ENCODE results near the gene ZNF672. TPM values are rescaled to one million over a fixed set of nuclear protein-coding genes. Genes with fewer than 3 reads are reported as not detected.

Gene ZNF672
- total and polyA plus RNA-seq, 2 of the 13 experiments (the other 11 are each of a cell fraction or from before 2014, with no cell fraction given) = 17.2 to 22.9 TPM

DNA sequence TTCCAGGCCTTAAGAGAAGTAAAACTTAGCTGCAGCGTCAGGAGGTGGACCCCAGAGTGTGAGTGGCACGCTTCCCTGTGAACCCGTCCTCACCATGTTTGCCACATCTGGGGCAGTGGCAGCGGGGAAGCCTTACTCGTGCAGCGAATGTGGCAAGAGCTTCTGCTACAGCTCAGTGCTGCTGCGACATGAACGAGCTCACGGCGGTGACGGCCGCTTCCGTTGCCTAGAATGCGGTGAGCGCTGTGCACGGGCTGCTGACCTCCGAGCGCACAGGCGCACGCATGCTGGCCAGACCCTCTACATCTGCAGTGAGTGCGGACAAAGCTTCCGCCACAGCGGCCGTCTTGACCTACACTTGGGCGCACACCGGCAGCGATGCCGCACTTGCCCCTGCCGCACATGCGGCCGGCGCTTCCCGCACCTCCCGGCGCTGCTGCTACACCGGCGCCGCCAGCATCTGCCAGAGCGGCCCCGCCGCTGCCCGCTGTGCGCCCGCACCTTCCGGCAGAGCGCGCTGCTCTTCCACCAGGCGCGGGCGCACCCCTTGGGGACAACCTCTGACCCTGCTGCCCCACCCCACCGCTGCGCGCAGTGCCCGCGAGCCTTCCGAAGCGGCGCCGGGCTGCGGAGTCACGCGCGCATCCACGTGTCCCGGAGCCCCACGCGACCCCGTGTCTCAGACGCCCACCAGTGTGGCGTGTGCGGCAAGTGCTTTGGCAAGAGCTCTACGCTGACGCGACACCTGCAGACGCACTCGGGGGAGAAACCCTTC lies 9.3 kb downstream of the ZNF672 start:
- H3K79me2 ChIP-seq (ENCODE audit: insufficient read depth, low read length) = peaks cover 4% of the 10 kb centered on the region
- WGBS (ENCODE audit: low lambda C conversion rate) = 97% methylated on average over 71 of the region's 76 CpGs
- POLR2A ChIA-PET = no interaction called here
- no peaks in the 10 kb centered on the region for H3K27me3 ChIP-seq (ENCODE audit: control insufficient read depth in 1 of 2, insufficient read depth in 2 of 2, low read length in 2 of 2)
- H3K4me1 ChIP-seq (ENCODE audit: insufficient read depth, low read length) = peaks cover 4% of the 10 kb centered on the region; the same call in 1 of the 2 replicates
- intact Hi-C loops (cut with micrococcal nuclease; ENCODE audit: unreplicated experiment) = no loop called here
- no peak overlapping the region for H3K4me2 ChIP-seq (ENCODE audit: low read depth, low read length)
- H3K9me3 ChIP-seq (ENCODE audit: low read length) = no peaks in the 10 kb centered on the region
- H3K9ac ChIP-seq (ENCODE audit: insufficient read depth, low read depth, low read length) = no peak overlapping the region
- TF ChIP-seq POLR2AphosphoS2 (IDR thresholded peaks at IDR 0.05; ENCODE audit: low read depth, low read length) (no peak), ZIK1 (CRISPR knock-in tag; IDR thresholded peaks at IDR 0.05; ENCODE audit: borderline replicate concordance, low read depth) (no peak), RBM22 (optimal IDR thresholded peaks at IDR 0.05; ENCODE audit: low read length) (peak; percentile 32), FIP1L1 (IDR thresholded peaks at IDR 0.05; ENCODE audit: borderline replicate concordance, insufficient read depth, low read depth, low read length) (no peak)
- no peak for DNase-seq (ENCODE audit: low spot score)
- in situ Hi-C loops (cut with HindIII; ENCODE audit: extremely low pct_ligation_motif_present, low pct_unique_long_range_greater_than_20kb) = no loop called here
- ATAC-seq = no peak
- H3K36me3 ChIP-seq (replicated peaks in 1 of 2; ENCODE audit: control insufficient read depth in 1 of 2, insufficient read depth in 2 of 2, low read length in 2 of 2) = peaks cover 23 to 57% of the 10 kb centered on the region in 2 experiments
- H4K20me1 ChIP-seq (ENCODE audit: insufficient read depth, low read length) = 0 out of 2 replicates have a peak, but pooled peaks cover 3% of the 10 kb centered on the region
- no peak overlapping the region for H2AFZ ChIP-seq (ENCODE audit: low read length)
- CTCF ChIA-PET (ENCODE audit: low intra/inter-chr PET ratio, low total read pairs) = no interaction called here
- no peak overlapping the region for H3K27ac ChIP-seq (ENCODE audit: extremely low read length, insufficient read depth, low read length)
- BruUV-seq (replicated peaks) = no TSS peak
- no peak overlapping the region for H3K4me3 ChIP-seq (replicated peaks in 1 of 3; ENCODE audit: insufficient read depth in 1 of 3, low read depth in 2 of 3, low read length in 3 of 3)
- no peak for FAIRE-seq

DNA sequence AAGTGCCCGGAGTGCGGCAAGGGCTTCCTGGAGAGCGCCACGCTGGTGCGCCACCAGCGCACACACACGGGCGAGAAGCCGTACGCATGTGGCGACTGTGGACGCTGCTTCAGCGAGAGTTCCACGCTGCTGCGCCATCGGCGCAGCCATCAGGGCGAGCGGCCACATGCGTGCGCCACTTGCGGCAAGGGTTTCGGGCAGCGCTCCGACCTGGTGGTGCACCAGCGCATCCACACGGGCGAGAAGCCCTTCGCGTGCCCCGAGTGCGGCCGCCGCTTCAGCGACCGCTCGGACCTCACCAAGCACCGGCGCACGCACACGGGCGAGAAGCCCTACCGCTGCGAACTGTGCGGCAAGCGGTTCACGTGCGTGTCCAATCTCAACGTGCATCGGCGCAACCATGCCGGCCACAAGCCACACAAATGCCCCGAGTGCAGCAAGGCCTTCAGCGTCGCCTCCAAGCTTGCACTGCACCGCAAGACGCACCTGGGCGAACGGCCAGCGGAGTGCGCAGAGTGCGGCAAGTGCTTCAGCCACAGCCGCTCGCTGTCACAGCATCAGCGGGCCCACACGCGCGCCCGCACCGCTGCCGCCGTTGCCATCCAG lies 10.0 kb downstream of the ZNF672 start:
- 0 out of 2 replicates have a peak, but pooled peaks cover 3% of the 10 kb centered on the region for H4K20me1 ChIP-seq (ENCODE audit: insufficient read depth, low read length)
- H3K79me2 ChIP-seq (ENCODE audit: insufficient read depth, low read length) = no peaks in the 10 kb centered on the region
- no TSS peak for BruUV-seq (replicated peaks)
- no peak for DNase-seq (ENCODE audit: low spot score)
- ChIA-PET CTCF (ENCODE audit: low intra/inter-chr PET ratio, low total read pairs) (no interaction called here), POLR2A (no interaction called here)
- H3K4me3 ChIP-seq (replicated peaks in 1 of 3; ENCODE audit: insufficient read depth in 1 of 3, low read depth in 2 of 3, low read length in 3 of 3) = no peak overlapping the region
- H3K9me3 ChIP-seq (ENCODE audit: low read length) = no peaks in the 10 kb centered on the region
- no peak overlapping the region for H3K4me2 ChIP-seq (ENCODE audit: low read depth, low read length)
- H3K27ac ChIP-seq (ENCODE audit: extremely low read length, insufficient read depth, low read length) = no peak overlapping the region
- no peak overlapping the region for H3K9ac ChIP-seq (ENCODE audit: insufficient read depth, low read depth, low read length)
- intact Hi-C loops (cut with micrococcal nuclease; ENCODE audit: unreplicated experiment) (no loop called here), in situ Hi-C loops (cut with HindIII; ENCODE audit: extremely low pct_ligation_motif_present, low pct_unique_long_range_greater_than_20kb) (no loop called here)
- FAIRE-seq = no peak
- no peak for ATAC-seq
- H3K4me1 ChIP-seq (ENCODE audit: insufficient read depth, low read length) = no peaks in the 10 kb centered on the region
- peaks cover 24 to 56% of the 10 kb centered on the region in 2 experiments for H3K36me3 ChIP-seq (replicated peaks in 1 of 2; ENCODE audit: control insufficient read depth in 1 of 2, insufficient read depth in 2 of 2, low read length in 2 of 2)
- no peaks in the 10 kb centered on the region for H3K27me3 ChIP-seq (ENCODE audit: control insufficient read depth in 1 of 2, insufficient read depth in 2 of 2, low read length in 2 of 2)
- WGBS (ENCODE audit: low lambda C conversion rate) = 95% methylated on average over 39 of the region's 72 CpGs
- no peak overlapping the region for H2AFZ ChIP-seq (ENCODE audit: low read length)
- TF ChIP-seq, protein P1, sequence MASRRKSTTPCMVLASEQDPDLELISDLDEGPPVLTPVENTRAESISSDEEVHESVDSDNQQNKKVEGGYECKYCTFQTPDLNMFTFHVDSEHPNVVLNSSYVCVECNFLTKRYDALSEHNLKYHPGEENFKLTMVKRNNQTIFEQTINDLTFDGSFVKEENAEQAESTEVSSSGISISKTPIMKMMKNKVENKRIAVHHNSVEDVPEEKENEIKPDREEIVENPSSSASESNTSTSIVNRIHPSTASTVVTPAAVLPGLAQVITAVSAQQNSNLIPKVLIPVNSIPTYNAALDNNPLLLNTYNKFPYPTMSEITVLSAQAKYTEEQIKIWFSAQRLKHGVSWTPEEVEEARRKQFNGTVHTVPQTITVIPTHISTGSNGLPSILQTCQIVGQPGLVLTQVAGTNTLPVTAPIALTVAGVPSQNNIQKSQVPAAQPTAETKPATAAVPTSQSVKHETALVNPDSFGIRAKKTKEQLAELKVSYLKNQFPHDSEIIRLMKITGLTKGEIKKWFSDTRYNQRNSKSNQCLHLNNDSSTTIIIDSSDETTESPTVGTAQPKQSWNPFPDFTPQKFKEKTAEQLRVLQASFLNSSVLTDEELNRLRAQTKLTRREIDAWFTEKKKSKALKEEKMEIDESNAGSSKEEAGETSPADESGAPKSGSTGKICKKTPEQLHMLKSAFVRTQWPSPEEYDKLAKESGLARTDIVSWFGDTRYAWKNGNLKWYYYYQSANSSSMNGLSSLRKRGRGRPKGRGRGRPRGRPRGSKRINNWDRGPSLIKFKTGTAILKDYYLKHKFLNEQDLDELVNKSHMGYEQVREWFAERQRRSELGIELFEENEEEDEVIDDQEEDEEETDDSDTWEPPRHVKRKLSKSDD (CRISPR knock-in tag; IDR thresholded peaks at IDR 0.05; ENCODE audit: low read depth) = 0 out of 2 replicates have a peak, but pooled peaks have one; percentile 15
- no peak for TF ChIP-seq EEA1 (CRISPR knock-in tag; IDR thresholded peaks at IDR 0.05; ENCODE audit: borderline replicate concordance)
- no peak for TF ChIP-seq ZNF225 (CRISPR knock-in tag; IDR thresholded peaks at IDR 0.05)
- no peak for TF ChIP-seq MBD4 (IDR thresholded peaks at IDR 0.05; ENCODE audit: borderline replicate concordance, low read length)
- TF ChIP-seq DR1 (CRISPR knock-in tag; IDR thresholded peaks at IDR 0.05) = no peak
- TF ChIP-seq MED1 (CRISPR knock-in tag; IDR thresholded peaks at IDR 0.05) = no peak
- no peak for TF ChIP-seq ZFP36L1 (CRISPR knock-in tag; IDR thresholded peaks at IDR 0.05)
- TF ChIP-seq ADNP (CRISPR knock-in tag; IDR thresholded peaks at IDR 0.05) = no peak
- TF ChIP-seq HHEX (CRISPR knock-in tag; IDR thresholded peaks at IDR 0.05) = no peak
- no peak for TF ChIP-seq STAT5B (CRISPR knock-in tag; IDR thresholded peaks at IDR 0.05)
- TF ChIP-seq RBFOX2 (IDR thresholded peaks at IDR 0.05; ENCODE audit: low read depth, low read length) = peak; percentile 70
- TF ChIP-seq ZNF564 (CRISPR knock-in tag; IDR thresholded peaks at IDR 0.05) = no peak
- no peak for TF ChIP-seq ZEB1 (IDR thresholded peaks at IDR 0.05; ENCODE audit: insufficient replicate concordance, low read depth)

All from HepG2 (cell line).